HG03135 (cell line): ENCODE measurements around the gene HOXB3.

Experiments used
- ATAC-seq: cut with Tn5 transposase; IDR thresholded peaks from one replicate; pipeline ENCODE4 v1.9.1; 2021; ENCODE audit warnings: mild to moderate bottlenecking, moderate library complexity; ENCODE audit not compliant: unreplicated experiment

HOXB3 gene

GRCh38 chr17:48626245-48627117 lies 36.4 kb upstream of the HOXB3 start, which contains the start of gene HOXB9:
Gene HOXB9, minus strand, starts transcription at chr17:48626358. Its CDS starts 89 bp downstream, at chr17:48626269.
- ATAC-seq, result no peak

GRCh38 chr17:48625495-48626244 lies 35.6 kb upstream of the HOXB3 start:
- ATAC-seq, result no peak

GRCh38 chr17:48624544-48625494 lies 34.8 kb upstream of the HOXB3 start:
- no peak for ATAC-seq

- no peak for ATAC-seq
Measured at GRCh38 chr17:48624118-48624517, 34.1 kb upstream of the HOXB3 start.

- no peak for ATAC-seq
Measured at GRCh38 chr17:48623583-48623982, 33.5 kb upstream of the HOXB3 start.

- no peak for ATAC-seq
Measured at GRCh38 chr17:48622857-48623256, 32.8 kb upstream of the HOXB3 start.

- no peak for ATAC-seq
Measured at GRCh38 chr17:48621410-48622392, 31.7 kb upstream of the HOXB3 start.

- ATAC-seq, result no peak
Measured at GRCh38 chr17:48620461-48621139, 30.6 kb upstream of the HOXB3 start.

GRCh38 chr17:48619826-48620449 lies 29.9 kb upstream of the HOXB3 start:
- ATAC-seq, result no peak

- ATAC-seq, result no peak
Measured at GRCh38 chr17:48618256-48618896, 28.3 kb upstream of the HOXB3 start.

GRCh38 chr17:48617471-48618255 lies 27.6 kb upstream of the HOXB3 start:
- no peak for ATAC-seq

GRCh38 chr17:48616717-48617470 lies 26.9 kb upstream of the HOXB3 start:
- ATAC-seq, result no peak

GRCh38 chr17:48615963-48616716 lies 26.1 kb upstream of the HOXB3 start:
- ATAC-seq, result no peak

GRCh38 chr17:48615047-48615962 lies 25.3 kb upstream of the HOXB3 start, which contains the start of gene HOXB8:
Gene HOXB8, minus strand, starts transcription at chr17:48615292. Its CDS starts 588 bp downstream, at chr17:48614704.
- ATAC-seq, result no peak
